Astrocyte of the cerebellum (primary cell): ENCODE measurements around the gene MYLK.

Experiments
- DNase-seq: peaks from one replicate; pipeline ENCODE4 v3.0.0-alpha.2; 2011; ENCODE audit warnings: low read depth
- H3K4me3 ChIP-seq: 2 replicates; pipeline ENCODE4 v1.5.1; 2011; ENCODE audit warnings: mild to moderate bottlenecking, low read depth, low read length, moderate library complexity
- CTCF ChIP-seq: IDR thresholded peaks from 2 replicates; pipeline ENCODE4 v1.5.1; 2012; ENCODE audit warnings: low read length, low read depth, moderate library complexity, mild to moderate bottlenecking; ENCODE audit errors: missing control alignments
- in situ Hi-C: cut with HindIII; loops from 2 replicates; pipeline ENCODE4 v1.10.0; 2017; ENCODE audit warnings: low sequenced_read_pairs

MYLK gene

GRCh38 chr3:123789760-123790159, 94.4 kb downstream of the MYLK start:
- TF ChIP-seq CTCF = no peak
- in situ Hi-C loops = no loop called here
- no peak overlapping the region for H3K4me3 ChIP-seq
- DNase-seq = no peak

- TF ChIP-seq CTCF = no peak
- no peak overlapping the region for H3K4me3 ChIP-seq
- in situ Hi-C loops = no loop called here
- DNase-seq = no peak
Observed at GRCh38 chr3:123789160-123789559, 95.0 kb downstream of the MYLK start.

- TF ChIP-seq CTCF = no peak
- DNase-seq = no peak
- in situ Hi-C loops = no loop called here
- H3K4me3 ChIP-seq = no peak overlapping the region
Observed at GRCh38 chr3:123788710-123789109, 95.4 kb downstream of the MYLK start.

GRCh38 chr3:123787133-123787532, 97.0 kb downstream of the MYLK start:
- no peak for TF ChIP-seq CTCF
- in situ Hi-C loops = no loop called here

GRCh38 chr3:123785602-123786001, 98.5 kb downstream of the MYLK start:
- TF ChIP-seq CTCF = no peak
- in situ Hi-C loops = no loop called here
- no peak for DNase-seq
- no peak overlapping the region for H3K4me3 ChIP-seq

More at GRCh38 chr3:123787133-123787532, 97.0 kb downstream of the MYLK start:
- H3K4me3 ChIP-seq = no peak overlapping the region
- no peak for DNase-seq

GRCh38 chr3:123783811-123784210, 100.3 kb downstream of the MYLK start:
- in situ Hi-C loops = no loop called here
- no peak overlapping the region for H3K4me3 ChIP-seq
- DNase-seq = no peak
- TF ChIP-seq CTCF = no peak
